Ishikawa (cell line): ENCODE results near the gene TOMM40L.

Experiments
- CEBPB ChIP-seq: IDR thresholded peaks from 2 replicates; pipeline ENCODE4 v1.6.1; 2012
- CREB1 ChIP-seq: IDR thresholded peaks from 2 replicates; pipeline ENCODE4 v1.6.1; 2012; ENCODE audit warnings: low read depth
- EGR1 ChIP-seq: IDR thresholded peaks from 2 replicates; pipeline ENCODE4 v1.6.1; 2012
- EP300 ChIP-seq: IDR thresholded peaks from 2 replicates; pipeline ENCODE4 v1.6.1; 2012; ENCODE audit warnings: borderline replicate concordance
- FOXM1 ChIP-seq: IDR thresholded peaks from 2 replicates; pipeline ENCODE4 v1.6.1; 2012; ENCODE audit warnings: low read depth, borderline replicate concordance
- MAX ChIP-seq: IDR thresholded peaks from 2 replicates; pipeline ENCODE4 v1.6.1; 2012
- NFIC ChIP-seq: IDR thresholded peaks from 2 replicates; pipeline ENCODE4 v1.6.1; 2012
- RAD21 ChIP-seq: IDR thresholded peaks from 2 replicates; pipeline ENCODE4 v1.6.1; 2012; ENCODE audit warnings: low read depth
- REST ChIP-seq: IDR thresholded peaks from 2 replicates; pipeline ENCODE4 v1.6.1; 2012; ENCODE audit warnings: low read depth, mild to moderate bottlenecking
- TAF1 ChIP-seq: IDR thresholded peaks from 2 replicates; pipeline ENCODE4 v1.6.1; 2012; ENCODE audit warnings: low read depth, mild to moderate bottlenecking
- TCF12 ChIP-seq: IDR thresholded peaks from 2 replicates; pipeline ENCODE4 v1.6.1; 2012; ENCODE audit warnings: low read depth
- TEAD4 ChIP-seq: IDR thresholded peaks from 2 replicates; pipeline ENCODE4 v1.6.1; 2012
- USF1 ChIP-seq: IDR thresholded peaks from 2 replicates; pipeline ENCODE4 v1.6.1; 2012
- YY1 ChIP-seq: IDR thresholded peaks from 2 replicates; pipeline ENCODE4 v1.6.1; 2012; ENCODE audit warnings: low read depth
- ZBTB7A ChIP-seq: IDR thresholded peaks from 2 replicates; pipeline ENCODE4 v1.6.1; 2012; ENCODE audit warnings: low read depth

TOMM40L gene

GRCh38 chr1:161218301-161219077 lies 7.4 kb upstream of the TOMM40L start:
- TF ChIP-seq YY1, result no peak

GRCh38 chr1:161219078-161219892 lies 6.6 kb upstream of the TOMM40L start:
- TF ChIP-seq TCF12 (no peak), TEAD4 (no peak), USF1 (no peak), CREB1 (no peak), MAX (no peak), EGR1 (no peak), EP300 (no peak), NFIC (no peak), REST (no peak), YY1 (no peak), TAF1 (no peak), CEBPB (no peak), FOXM1 (no peak)

GRCh38 chr1:161220002-161220401 lies 5.9 kb upstream of the TOMM40L start:
- no peak for TF ChIP-seq TAF1
- TF ChIP-seq RAD21, result no peak
- no peak for TF ChIP-seq EGR1
- no peak for TF ChIP-seq USF1
- TF ChIP-seq TCF12, result no peak
- no peak for TF ChIP-seq ZBTB7A
- no peak for TF ChIP-seq TEAD4
- TF ChIP-seq MAX, result no peak
- TF ChIP-seq NFIC, result no peak

- TF ChIP-seq CREB1, result no peak
- no peak for TF ChIP-seq YY1
- TF ChIP-seq FOXM1, result no peak
- TF ChIP-seq TEAD4, result no peak
- TF ChIP-seq USF1, result no peak
- TF ChIP-seq ZBTB7A, result no peak
Observed at GRCh38 chr1:161222175-161223019, 3.5 kb upstream of the TOMM40L start.

GRCh38 chr1:161223805-161224694 lies 1.8 kb upstream of the TOMM40L start:
- TF ChIP-seq NFIC, result no peak
- TF ChIP-seq CREB1, result no peak
- no peak for TF ChIP-seq TCF12
- no peak for TF ChIP-seq YY1
- no peak for TF ChIP-seq REST
- TF ChIP-seq RAD21, result no peak
